Liver (tissue), 3 donors: ENCODE measurements around the gene CBR3.

Experiments
- CTCF ChIP-seq: fragments of 150-350 bp; IDR thresholded peaks from 2 replicates; pipeline ENCODE4 v1.5.1; 2017; ENCODE audit warnings: improper control_type of control experiment, low read depth, low read length; ENCODE audit not compliant: missing input control
- EGR1 ChIP-seq, 2 donors: IDR thresholded peaks; 2 replicates each; pipeline ENCODE4 v1.6.1; 2016 to 2018; ENCODE audit warnings: antibody characterized with exemption in 2 of 2, low read depth in 2 of 2
- FOXA1 ChIP-seq: IDR thresholded peaks from 2 replicates; pipeline ENCODE4 v1.6.1; 2016; ENCODE audit warnings: antibody characterized with exemption
- FOXA2 ChIP-seq: IDR thresholded peaks from 2 replicates; pipeline ENCODE4 v1.6.1; 2016; ENCODE audit warnings: antibody characterized with exemption
- JUND ChIP-seq, 2 donors: IDR thresholded peaks; 2 replicates each; pipeline ENCODE4 v1.6.1; 2016; ENCODE audit warnings: antibody characterized with exemption in 2 of 2
- NR2F2 ChIP-seq: IDR thresholded peaks from 2 replicates; pipeline ENCODE4 v1.6.1; 2016; ENCODE audit warnings: antibody characterized with exemption
- RAD21 ChIP-seq, 2 donors: IDR thresholded peaks; 2 replicates each; pipeline ENCODE4 v1.6.1; 2016; ENCODE audit warnings: antibody characterized with exemption in 2 of 2, mild to moderate bottlenecking in 2 of 2
- SP1 ChIP-seq: IDR thresholded peaks from 2 replicates; pipeline ENCODE4 v1.6.1; 2018; ENCODE audit warnings: antibody characterized with exemption, mild to moderate bottlenecking
- TAF1 ChIP-seq: conservative IDR thresholded peaks from 2 replicates; pipeline ENCODE4 v1.6.1; 2016; ENCODE audit warnings: antibody characterized with exemption, mild to moderate bottlenecking
- YY1 ChIP-seq: IDR thresholded peaks from 2 replicates; pipeline ENCODE4 v1.6.1; 2016; ENCODE audit warnings: antibody characterized with exemption, mild to moderate bottlenecking
- TF ChIP-seq, protein P1 (sequence below): IDR thresholded peaks from 2 replicates; pipeline ENCODE4 v1.6.1; 2016; ENCODE audit warnings: antibody characterized with exemption, mild to moderate bottlenecking
- TF ChIP-seq, protein P2 (sequence below): IDR thresholded peaks from 2 replicates; pipeline ENCODE4 v1.6.1; 2016; ENCODE audit warnings: antibody characterized with exemption
- TF ChIP-seq, protein P3 (sequence below): IDR thresholded peaks from 2 replicates; pipeline ENCODE4 v1.6.1; 2016; ENCODE audit warnings: antibody characterized with exemption
- TF ChIP-seq, protein P4 (sequence below): IDR thresholded peaks from 2 replicates; pipeline ENCODE4 v1.6.1; 2016; ENCODE audit warnings: antibody characterized with exemption
- donor health status: healthy.
- donor health status: healthy.

GRCh38 chr21:36166705-36167104 lies 31.8 kb downstream of the CBR3 start:
- TF ChIP-seq CTCF (no peak), FOXA1 (no peak), EGR1 (IDR thresholded peaks at IDR 0.05; ENCODE audit: low read depth in 2 of 2) (no peak), JUND (IDR thresholded peaks at IDR 0.05) (no peak), RAD21 (IDR thresholded peaks at IDR 0.05) (no peak), SP1 (no peak), NR2F2 (no peak), FOXA2 (no peak), TAF1 (no peak), YY1 (no peak)
- TF ChIP-seq, protein P1, sequence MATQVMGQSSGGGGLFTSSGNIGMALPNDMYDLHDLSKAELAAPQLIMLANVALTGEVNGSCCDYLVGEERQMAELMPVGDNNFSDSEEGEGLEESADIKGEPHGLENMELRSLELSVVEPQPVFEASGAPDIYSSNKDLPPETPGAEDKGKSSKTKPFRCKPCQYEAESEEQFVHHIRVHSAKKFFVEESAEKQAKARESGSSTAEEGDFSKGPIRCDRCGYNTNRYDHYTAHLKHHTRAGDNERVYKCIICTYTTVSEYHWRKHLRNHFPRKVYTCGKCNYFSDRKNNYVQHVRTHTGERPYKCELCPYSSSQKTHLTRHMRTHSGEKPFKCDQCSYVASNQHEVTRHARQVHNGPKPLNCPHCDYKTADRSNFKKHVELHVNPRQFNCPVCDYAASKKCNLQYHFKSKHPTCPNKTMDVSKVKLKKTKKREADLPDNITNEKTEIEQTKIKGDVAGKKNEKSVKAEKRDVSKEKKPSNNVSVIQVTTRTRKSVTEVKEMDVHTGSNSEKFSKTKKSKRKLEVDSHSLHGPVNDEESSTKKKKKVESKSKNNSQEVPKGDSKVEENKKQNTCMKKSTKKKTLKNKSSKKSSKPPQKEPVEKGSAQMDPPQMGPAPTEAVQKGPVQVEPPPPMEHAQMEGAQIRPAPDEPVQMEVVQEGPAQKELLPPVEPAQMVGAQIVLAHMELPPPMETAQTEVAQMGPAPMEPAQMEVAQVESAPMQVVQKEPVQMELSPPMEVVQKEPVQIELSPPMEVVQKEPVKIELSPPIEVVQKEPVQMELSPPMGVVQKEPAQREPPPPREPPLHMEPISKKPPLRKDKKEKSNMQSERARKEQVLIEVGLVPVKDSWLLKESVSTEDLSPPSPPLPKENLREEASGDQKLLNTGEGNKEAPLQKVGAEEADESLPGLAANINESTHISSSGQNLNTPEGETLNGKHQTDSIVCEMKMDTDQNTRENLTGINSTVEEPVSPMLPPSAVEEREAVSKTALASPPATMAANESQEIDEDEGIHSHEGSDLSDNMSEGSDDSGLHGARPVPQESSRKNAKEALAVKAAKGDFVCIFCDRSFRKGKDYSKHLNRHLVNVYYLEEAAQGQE, result no peak
- TF ChIP-seq, protein P2, sequence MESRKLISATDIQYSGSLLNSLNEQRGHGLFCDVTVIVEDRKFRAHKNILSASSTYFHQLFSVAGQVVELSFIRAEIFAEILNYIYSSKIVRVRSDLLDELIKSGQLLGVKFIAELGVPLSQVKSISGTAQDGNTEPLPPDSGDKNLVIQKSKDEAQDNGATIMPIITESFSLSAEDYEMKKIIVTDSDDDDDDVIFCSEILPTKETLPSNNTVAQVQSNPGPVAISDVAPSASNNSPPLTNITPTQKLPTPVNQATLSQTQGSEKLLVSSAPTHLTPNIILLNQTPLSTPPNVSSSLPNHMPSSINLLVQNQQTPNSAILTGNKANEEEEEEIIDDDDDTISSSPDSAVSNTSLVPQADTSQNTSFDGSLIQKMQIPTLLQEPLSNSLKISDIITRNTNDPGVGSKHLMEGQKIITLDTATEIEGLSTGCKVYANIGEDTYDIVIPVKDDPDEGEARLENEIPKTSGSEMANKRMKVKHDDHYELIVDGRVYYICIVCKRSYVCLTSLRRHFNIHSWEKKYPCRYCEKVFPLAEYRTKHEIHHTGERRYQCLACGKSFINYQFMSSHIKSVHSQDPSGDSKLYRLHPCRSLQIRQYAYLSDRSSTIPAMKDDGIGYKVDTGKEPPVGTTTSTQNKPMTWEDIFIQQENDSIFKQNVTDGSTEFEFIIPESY, result no peak
- TF ChIP-seq, protein P3, sequence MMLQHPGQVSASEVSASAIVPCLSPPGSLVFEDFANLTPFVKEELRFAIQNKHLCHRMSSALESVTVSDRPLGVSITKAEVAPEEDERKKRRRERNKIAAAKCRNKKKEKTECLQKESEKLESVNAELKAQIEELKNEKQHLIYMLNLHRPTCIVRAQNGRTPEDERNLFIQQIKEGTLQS, result no peak
- TF ChIP-seq, protein P4, sequence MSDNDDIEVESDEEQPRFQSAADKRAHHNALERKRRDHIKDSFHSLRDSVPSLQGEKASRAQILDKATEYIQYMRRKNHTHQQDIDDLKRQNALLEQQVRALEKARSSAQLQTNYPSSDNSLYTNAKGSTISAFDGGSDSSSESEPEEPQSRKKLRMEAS, result no peak
